Daoy (cell line): ENCODE measurements around the gene TEX51. TPM values are rescaled to one million over a fixed set of nuclear protein-coding genes. Genes with fewer than 3 reads are reported as not detected.

Experiments
- DNase-seq: peaks from one replicate; pipeline ENCODE4 v3.0.0-alpha.2; 2015; ENCODE audit warnings: low read depth
- total RNA-seq: library from RNA; depleted of rRNA; stranded (reverse); fragments of >200 nt; shearing (Covaris generic); gene quantifications from 2 replicates; pipeline ENCODE4 v1.2.3, GENCODE V29; 2014

TEX51 gene
- total RNA-seq, 1 experiment from 2014 or later, result not detected

- no peak for DNase-seq
Measured at GRCh38 chr2:126914811-126915500, 16.3 kb downstream of the TEX51 start.

- DNase-seq, result no peak
Measured at GRCh38 chr2:126915903-126916302, 17.2 kb downstream of the TEX51 start.

GRCh38 chr2:126916744-126917143 is 18.1 kb downstream of the TEX51 start:
- DNase-seq, result no peak

GRCh38 chr2:126921066-126921465 is 22.4 kb downstream of the TEX51 start:
- no peak for DNase-seq

GRCh38 chr2:126930970-126931590 is 32.4 kb downstream of the TEX51 start:
- no peak for DNase-seq

- DNase-seq, result no peak
Measured at GRCh38 chr2:126932529-126932928, 33.8 kb downstream of the TEX51 start.

GRCh38 chr2:126932966-126933710 is 34.4 kb downstream of the TEX51 start:
- DNase-seq, result no peak

GRCh38 chr2:126933711-126934091 is 35.0 kb downstream of the TEX51 start:
- no peak for DNase-seq

- no peak for DNase-seq
Measured at GRCh38 chr2:126934809-126935208, 36.1 kb downstream of the TEX51 start.

- no peak for DNase-seq
Measured at GRCh38 chr2:126935774-126936173, 37.1 kb downstream of the TEX51 start.

GRCh38 chr2:126936219-126936723 is 37.6 kb downstream of the TEX51 start:
- DNase-seq, result no peak

- no peak for DNase-seq
Measured at GRCh38 chr2:126940331-126940730, 41.6 kb downstream of the TEX51 start.

GRCh38 chr2:126942427-126943203 is 43.9 kb downstream of the TEX51 start:
- DNase-seq, result no peak

GRCh38 chr2:126943612-126944348 is 45.1 kb downstream of the TEX51 start:
- no peak for DNase-seq

- DNase-seq, result no peak
Measured at GRCh38 chr2:126945118-126945517, 46.4 kb downstream of the TEX51 start.

- no peak for DNase-seq
Measured at GRCh38 chr2:126946318-126947102, 47.8 kb downstream of the TEX51 start.

- DNase-seq, result no peak
Measured at GRCh38 chr2:126947103-126947429, 48.4 kb downstream of the TEX51 start.

GRCh38 chr2:126949775-126950174 is 51.1 kb downstream of the TEX51 start:
- DNase-seq, result no peak

GRCh38 chr2:126950504-126950903 is 51.8 kb downstream of the TEX51 start:
- DNase-seq, result no peak
